OCI-LY3 (cell line): Measurements from ENCODE around the gene ADAMTS14.

Experiments used
- CTCF ChIP-seq: fragments of 200-600, 300-600 bp; sonication (generic); IDR thresholded peaks from 2 replicates; pipeline ENCODE4 v1.5.1; 2014; ENCODE audit warnings: antibody characterized with exemption, low read length, low read depth
- EZH2phosphoT487 ChIP-seq: fragments of 200-600 bp; shearing (Covaris generic); IDR thresholded peaks from 2 replicates; pipeline ENCODE4 v1.6.1; 2018; ENCODE audit warnings: antibody characterized with exemption, mixed run types, low read depth

GRCh38 chr10:70748801-70749573 is 76.7 kb downstream of the ADAMTS14 start:
- TF ChIP-seq CTCF, result no peak
- no peak for TF ChIP-seq EZH2phosphoT487
